HG03460 (cell line): ENCODE data around the gene DECR2.
"Not testable (repeated sequence)": the region's sequence is repeated elsewhere in the genome, so short reads cannot be mapped to it uniquely, and the experiment has no call there.

Experiments
- ATAC-seq: cut with Tn5 transposase; IDR thresholded peaks from one replicate; pipeline ENCODE4 v1.9.1; 2021; ENCODE audit not compliant: unreplicated experiment

The DECR2 gene

DNA sequence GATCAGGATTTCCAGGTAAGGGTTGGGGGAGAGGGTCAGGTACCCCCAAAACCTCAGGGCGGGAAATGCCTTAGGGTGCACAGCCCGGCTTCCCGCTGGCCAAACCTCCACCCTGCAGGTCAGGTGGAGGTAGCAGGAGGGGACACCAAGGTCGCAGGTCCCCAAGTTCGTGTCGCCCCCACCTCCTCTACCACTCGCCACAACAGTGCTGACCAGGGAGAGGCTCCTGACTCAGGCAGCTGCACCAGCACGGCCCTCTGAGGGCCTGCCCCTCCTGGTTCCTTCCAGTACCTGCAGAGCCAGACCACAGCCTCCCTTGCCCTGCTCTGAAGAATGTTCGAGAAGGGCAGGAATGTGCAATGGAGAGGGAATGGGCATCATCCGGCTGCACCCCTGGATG is 35.2 kb upstream of the DECR2 start:
- no peak for ATAC-seq

DNA sequence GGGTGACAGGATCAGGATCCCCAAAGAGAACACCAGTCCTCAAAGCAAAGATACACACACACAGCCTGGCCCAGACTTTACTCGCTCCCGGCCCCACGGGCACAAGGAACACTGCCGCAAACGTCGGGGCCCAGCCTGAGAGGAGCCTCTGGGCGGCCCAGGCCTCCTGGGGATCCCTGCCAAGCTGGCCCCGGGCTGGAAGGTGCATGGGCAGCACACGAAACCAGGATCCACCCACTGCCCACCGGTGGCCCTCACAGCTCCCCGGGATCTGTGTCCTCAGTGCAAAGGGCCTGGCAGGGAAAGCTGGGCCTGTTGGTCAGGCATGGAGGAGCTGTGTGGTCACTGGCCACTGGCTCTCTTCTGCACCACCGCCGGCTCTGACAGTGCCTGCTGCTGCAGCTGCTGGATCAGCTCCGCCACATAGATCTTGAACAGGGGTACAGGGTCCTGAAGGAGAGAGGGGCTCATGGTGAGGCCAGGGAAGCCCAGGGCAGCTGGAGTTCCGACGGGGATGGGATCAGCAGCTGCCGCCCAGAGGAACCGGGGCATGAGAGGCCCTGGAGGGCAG is 34.3 kb upstream of the DECR2 start:
- no peak for ATAC-seq

DNA sequence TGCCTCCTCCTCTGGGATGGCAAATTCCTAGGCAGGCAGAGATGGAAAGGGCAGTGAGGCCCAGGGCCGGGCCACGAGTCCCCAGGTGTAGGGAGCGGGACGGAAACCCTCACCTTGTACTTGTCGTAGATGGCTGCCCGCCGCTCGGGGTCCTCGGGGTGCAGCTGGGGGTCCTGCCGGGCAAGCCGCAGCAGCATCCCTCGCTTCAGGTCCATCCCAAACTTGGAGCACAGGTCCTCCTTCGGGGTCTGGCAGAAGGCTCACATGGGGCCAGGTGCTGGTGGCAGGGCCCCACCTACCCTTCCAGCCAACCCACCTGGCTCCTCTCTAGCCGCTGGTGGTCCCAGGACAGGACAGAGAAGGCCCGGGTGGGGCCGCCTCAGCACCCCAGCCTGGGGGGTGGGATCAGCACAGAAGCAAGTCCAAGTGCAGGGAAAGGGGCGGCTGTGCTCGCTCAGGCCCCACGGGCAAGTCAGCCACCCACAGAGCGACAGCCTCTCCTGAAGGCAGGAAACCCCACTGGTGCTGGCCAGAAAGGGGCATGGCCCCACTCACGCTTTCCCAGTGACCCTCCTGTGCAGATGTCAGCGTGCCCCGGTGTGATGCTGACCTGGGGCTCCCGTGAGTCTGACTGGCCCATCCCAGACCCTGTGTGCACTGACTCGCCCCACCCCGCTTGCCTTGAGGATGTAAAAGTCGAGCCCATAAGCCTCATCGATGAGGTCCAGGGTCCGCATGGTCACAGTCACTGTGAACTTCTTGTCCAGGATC is 33.1 kb upstream of the DECR2 start:
- ATAC-seq, result no peak

DNA sequence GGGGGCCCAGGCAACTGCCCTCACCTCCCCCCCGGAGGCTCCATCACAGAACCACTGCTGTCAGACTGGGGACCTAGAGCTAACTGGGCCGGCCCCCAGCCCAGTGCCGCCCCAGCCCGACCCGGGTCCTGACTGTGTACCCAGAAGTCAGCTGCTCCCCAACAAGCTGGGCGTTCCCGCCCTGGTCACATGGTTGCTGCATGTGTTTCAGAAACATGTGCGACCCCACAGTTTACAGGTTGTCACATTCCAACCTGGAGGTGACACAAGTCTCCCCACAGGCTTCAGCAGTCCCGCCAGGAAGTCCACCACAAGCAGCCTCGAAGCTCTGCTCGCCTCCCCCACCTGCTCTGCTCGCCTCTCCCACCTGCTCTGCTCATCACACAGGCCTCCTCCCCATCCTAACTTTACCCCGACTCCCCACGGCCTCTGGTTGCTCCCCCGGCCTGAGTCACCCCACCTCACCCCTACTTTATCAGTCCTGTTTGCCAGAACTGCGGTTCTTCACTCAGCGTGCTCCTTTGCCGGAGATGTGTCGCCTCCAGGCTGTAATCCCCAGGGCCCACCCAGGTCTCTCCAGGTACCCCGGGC is 32.3 kb upstream of the DECR2 start:
- no peak for ATAC-seq

DNA sequence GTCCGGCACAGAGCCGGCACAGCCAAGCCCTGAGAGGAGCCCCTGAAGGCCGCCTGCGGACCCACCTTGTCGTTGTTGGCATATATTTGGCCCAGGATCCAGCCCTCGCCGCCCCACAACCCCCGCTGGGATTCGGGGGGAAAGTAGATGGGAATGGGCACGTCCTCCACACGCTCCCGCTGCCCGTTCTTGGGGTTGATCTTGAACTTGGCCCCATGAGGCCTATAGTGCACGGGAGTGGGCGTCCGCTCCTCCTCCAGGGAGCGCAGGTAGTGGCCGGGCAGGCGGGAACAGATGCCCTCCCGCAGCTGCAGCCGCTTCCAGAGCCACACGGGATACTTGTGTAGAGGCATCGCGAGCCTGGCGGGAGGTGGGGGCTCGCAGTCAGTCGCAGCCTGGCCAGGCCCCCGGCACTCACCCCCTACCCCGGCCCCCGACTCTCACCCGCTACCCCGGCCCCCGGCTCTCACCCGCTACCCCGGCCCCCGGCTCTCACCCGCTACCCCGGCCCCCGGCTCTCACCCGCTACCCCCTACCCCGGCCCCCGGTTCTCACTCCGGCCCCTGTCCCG is 31.7 kb upstream of the DECR2 start:
- ATAC-seq, result no peak

DNA sequence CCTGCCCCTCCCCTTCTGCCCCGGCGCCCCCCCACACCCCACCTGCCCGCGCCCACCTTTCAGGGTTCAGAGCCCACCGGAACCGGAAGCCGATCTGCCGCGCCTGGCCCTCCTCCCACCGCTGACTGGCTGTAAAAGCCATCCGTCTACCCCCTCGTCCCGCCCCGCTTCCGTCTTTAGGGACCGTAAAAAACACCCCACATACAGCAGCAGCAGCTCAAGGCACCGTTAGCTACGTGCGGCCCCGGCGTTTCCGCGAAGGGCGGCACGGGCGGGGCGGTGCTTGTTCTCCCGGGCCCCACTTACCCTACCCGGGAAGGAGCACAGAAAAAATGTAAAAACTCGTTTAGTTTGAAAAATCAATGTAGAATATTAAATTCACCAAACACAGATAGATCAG is 31.2 kb upstream of the DECR2 start, which contains the start of gene MRPL28:
Gene MRPL28, minus strand, starts transcription at position 96 of the 400 bp plus-strand sequence. CDS start 320 bp downstream, outside the sequence.
- ATAC-seq, result peak; percentile 84

DNA sequence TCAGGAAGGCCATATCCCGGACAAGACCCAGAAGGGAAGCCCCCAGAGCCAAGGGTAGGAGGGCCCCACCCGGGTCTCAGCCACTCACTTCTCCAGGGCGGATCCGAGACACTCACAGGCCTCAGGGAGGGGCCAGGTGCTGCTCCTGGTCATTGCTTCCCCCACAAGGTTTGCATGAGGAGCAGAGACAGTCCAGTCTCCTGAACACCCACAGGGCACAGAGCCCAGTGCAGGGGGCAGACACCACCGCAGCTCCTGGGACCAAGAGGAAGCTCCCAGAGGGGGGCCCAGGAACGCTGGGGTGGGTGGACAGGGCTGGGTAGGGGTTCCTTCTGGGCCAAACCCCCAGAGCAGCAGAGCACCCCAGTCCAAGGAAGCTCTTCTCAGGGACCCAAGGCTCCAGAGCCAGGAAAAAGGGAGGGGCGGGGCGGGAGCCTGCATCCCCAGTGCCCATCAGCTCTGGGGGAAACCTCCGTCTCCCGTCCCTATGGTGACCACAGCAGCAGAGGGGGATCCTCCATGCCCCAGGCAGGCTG is 30.6 kb upstream of the DECR2 start:
- ATAC-seq, result no peak

DNA sequence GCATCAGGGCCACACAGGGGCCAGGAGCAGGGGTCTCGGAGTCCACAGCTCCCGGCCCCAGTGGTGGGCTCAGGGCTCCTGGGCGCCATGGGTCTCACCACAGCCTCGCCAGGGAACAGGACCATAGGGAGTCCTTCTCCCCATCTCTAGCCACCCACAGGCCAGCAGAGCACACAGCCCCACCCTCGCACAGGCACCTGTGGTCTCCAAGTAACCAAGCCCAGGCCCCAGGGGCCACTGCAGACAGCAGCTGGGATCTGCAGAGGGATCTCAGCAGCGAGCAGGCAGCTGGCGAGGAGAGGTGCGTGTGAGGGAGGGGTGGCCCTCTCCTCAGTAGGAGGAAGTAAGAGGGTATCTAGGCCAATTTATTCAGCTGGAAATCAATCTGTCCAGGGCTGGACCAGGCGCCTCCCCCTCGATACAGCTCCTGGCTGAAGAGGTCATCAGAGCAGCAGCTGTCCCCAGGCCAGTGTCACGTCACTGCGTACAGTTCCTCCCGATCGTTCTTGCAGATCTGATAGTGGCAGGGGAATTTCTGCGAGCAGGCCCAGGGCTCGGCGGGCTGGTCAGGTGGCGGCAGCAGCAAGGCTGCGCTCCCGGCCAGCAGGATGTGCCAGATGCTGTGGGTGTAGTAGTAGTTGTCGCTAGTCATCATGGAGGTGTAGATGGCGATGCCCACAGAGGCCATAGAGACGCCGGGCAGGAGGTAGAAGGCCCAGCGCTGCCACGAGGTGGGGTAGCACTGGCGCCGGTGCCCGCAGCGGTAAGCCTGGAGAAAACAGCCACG is 30.0 kb upstream of the DECR2 start:
- no peak for ATAC-seq

DNA sequence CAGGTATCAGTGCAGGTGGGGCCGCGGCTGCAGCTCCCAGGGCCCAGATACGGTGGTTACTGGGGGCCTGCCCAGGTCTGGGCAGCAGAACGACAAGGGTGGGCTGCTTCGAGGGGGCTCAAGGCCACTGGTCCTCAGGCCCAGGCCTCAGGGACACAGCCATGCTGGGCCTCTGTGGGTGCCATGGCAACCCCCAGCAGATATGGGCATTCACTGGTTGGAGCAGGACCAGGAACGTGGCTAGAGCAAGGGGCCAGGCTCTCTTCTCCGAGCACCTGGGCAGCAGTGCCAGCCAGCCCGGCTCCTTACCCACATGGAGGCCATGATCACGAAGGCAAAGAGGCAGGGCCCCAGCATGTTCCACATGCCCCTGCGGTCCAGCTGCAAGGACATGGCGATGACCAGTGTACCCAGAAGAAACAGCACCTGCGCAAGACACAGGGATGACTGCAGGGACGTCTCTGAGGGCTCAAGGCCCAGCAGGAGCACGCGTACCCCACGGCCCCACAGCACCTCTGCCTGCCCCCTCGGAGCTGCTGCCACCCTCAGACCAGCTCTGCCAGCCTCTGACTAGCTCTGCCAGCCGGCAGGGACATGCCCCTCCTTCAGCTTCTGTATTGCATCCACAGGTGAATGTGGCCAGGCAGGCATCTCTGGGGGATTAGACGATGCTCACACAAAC is 29.2 kb upstream of the DECR2 start:
- ATAC-seq, result no peak

DNA sequence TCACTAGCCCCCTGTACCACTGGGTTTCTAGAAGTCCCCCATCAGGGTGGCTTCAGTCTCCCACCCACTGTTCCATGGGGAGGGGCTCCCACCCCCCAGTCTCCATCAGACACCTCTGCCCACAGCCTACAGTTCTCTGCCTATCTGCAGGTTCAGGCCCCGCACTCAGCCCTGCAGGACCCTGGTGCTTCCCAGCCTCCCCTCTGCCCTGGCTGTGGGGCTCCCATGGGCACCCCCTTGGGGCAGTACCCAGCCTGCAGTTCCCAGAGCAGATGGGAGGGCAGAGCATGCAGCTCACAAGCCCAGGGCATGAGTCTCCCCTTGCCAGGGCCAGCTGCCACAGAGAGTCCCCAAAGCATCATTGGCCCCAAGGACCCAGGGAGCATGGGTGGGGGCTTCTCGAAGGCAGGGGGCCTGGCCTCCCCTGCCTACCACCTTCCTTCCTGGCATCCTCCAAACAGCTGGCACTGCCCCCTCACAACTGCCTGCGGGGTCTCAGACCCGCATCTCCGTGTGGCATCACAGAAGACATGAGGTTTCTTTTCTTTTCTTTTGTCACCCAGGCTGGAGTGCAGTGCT is 28.6 kb upstream of the DECR2 start:
- ATAC-seq, result no peak

DNA sequence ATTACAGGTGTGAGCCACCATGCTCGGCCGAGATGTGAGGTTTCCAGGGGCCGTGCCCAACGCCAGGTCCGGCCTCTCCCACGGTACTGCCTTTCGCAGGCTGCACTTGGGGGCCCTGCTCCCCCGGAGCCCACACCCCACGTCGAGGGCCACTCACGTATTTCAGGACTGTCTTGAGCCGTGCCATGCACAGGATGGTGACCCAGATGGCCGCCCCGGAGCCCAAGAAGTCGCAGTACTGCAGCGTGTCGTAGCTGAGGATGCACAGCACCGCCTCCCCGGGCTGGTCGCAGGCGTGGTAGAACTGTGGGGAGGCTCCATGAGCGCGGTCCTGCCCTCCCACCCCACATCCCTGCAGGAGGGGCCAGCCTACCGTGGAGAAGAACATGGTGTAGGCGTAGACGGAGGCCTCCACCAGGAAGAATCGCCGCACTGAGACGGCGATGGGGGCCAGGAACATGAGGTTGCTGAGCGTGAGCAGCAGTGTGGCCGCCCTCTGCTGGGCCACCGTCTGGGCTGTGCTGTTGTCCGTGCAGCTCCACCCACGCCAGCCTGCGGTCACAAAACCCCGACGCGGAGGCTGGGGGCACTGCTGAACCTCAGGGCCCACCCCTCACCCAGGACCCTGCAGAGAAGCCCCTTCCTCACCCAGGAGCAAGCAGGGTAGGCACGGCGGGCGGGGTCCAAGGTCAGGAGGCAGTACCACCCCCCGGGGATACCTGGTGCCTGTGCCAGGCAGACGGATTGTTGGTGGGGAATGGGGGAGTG is 27.7 kb upstream of the DECR2 start:
- ATAC-seq, result no peak

DNA sequence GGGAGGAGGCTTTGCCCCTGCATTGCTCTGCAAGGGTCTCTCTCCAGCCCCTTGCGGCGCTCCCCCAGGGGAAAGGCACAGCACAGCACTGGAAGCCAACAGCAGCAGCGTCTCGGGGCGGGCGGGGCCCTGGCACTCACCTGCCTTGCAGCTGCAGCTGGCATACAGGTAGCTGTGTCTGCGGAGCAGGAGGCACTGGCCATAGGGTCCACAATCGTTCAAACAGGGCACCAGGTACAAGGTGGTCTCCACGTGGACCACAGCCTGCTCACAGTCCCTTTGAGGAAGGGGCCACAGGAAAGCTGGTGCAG is 27.1 kb upstream of the DECR2 start:
- ATAC-seq, result no peak

DNA sequence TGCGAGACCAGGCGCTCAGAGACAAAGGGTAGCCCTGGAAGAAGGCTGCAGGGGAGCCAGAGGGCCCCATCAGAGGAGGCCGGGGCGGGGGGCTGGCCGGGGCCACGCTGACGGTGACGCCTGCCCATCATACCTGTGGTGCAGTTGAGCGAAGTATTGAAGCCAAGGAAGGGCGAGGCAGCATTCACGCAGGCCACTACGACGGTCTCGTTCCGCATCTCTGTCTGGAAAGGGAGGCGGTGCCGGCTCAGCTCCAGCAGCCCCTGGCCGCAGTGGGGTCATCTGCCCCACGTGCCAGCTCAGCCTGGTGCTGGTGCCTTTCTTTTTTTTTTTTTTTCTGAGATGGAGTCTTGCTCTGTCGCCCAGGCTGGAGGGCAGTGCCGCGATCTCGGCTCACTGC is 26.5 kb upstream of the DECR2 start:
- no peak for ATAC-seq

DNA sequence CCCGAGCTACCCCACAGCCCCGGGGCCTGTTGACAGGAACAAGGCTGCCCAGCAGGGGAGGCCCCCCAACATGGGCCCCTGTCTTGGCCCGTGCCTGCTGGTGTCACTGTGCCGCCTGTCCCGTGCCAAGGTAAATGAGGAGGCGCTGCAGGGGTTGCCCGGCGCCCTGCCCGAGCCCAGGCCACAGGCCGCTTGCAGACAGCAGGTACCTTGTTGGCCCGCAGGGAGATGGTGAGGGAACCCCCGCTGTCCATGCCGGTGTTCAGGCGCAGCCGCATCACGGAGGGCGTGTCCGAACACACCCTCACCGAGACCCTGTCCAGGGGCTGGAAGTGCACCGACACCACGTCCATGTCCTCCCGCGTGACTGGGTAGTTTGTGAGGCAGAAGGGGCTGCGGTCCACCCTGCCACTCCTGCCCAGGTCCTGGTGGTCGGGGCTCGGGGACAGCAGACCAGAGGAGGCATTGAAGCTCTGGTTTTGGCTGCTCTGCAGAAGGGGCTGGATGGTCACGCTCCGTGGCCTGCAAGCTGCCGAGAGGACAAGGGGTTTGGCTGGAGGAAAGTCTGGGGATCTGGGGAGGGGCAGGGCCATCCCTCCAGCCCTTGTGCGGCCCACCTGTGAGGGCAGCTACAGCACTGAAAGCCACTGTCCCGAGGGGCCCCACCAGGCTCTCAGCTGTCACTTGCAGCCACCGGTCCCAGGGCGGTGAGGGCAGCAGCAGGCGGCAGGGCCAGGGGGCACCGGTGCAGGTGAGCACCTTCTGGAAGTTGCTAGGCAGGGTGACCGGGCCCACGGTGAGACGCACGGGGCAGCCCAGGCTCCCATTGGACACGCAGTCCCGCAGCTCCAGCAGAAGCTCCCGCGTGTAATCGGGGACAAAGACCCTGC is 25.5 kb upstream of the DECR2 start:
- no peak for ATAC-seq

DNA sequence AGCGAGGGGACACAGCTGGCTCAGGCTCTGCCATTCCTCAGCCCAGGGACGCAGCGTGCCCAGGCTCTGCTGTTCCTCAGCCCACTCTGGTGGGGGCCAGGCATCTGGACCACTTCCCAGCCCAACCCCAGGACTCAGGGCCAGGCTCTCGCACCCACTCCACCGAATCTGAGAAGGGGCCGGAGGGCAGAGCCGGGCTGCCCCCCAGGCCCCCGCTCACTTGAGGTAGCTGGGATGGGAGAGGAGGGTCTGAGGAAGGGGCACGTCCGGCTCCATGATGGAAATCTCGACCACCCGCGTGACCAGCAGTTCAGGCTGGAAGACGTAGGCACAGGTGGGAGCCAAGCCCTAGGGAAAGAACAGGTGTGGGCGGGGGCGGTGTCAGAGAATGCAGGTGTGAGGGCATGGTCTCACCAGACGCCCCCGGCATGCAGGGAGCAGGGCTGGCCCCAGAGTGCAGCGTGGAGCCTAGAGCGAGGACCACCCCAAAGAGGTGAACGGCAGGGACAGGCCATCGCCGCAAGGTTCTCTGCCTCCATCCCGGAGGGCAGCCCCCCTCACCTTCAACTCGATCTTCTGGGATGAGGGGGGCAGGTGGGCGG is 24.8 kb upstream of the DECR2 start:
- ATAC-seq, result no peak

DNA sequence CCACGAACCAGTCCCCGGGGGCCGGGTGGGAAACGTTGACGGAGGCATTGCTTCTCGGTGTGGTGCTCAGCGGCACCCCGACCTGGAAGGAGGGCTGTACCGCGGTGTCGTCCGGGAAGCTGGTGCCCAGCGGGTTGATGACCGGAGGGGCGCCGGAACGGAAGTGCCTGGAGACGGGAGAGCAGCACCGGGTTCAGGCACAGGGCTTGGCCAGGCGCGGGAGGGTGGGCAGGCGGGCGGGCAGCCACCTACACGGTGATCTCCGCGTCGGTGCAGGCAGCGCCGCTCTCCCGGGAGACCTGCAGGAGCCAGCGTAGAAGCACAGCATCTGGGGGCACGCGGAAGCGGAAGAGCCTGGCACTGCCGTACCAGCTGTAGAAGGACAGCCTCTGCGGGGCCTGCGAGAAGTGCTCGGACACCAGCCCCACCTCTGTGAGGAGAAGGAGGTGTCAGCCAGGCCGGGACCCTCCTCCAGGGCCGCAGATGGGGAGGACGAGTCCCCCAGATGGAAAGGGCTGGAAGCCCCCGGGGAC is 24.2 kb upstream of the DECR2 start:
- no peak for ATAC-seq

DNA sequence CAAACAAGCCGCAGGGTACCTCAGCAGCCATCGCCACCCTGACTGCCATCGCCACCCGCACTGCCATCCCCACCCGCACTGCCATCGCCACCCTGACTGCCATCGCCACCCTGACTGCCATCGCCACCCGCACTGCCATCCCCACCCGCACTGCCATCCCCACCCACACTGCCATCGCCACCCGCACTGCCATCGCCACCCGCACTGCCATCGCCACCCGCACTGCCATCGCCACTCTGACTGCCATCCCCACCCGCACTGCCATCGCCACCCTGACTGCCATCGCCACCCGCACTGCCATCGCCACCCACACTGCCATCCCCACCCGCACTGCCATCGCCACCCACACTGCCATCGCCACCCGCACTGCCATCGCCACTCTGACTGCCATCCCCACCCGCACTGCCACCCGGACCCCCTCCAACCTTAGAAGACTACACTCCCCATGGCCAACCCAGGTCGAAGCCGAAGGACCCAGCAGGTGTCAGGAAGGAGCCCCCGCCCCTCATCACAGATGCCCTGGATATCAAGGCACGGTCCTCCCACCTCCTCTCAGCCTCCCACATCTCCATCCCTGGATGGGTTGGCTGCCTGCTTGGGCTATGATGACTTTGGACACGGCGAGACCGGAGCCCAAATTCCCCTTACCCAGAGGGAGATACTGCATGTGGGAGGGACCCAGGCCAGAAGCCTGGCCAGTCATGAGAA is 23.4 kb upstream of the DECR2 start:
- not testable (repeated sequence) for ATAC-seq
